MCF 10A (cell line): Measurements from ENCODE around the gene PRKN. TPM values are rescaled to one million over a fixed set of nuclear protein-coding genes. Genes with fewer than 3 reads are reported as not detected.
"Not testable (repeated sequence)": the region's sequence is repeated elsewhere in the genome, so short reads cannot be mapped to it uniquely, and the experiment has no call there.

Source experiments
- BruUV-seq: library from RNA; stranded (reverse); fragments of 400-500 nt; replicated peaks from 2 replicates; lab custom pipeline; 2021; lab: Mats Ljungman, UMichigan
- CTCF ChIA-PET: fragments of 300-600 bp; sonication (Branson Sonifier 250); formaldehyde crosslinking; extraction: SDS; loops from one replicate; lab custom pipeline; 2021; ENCODE audit warnings: antibody characterized with exemption, inconsistent platforms; lab: Yijun Ruan, JAX
- POLR2A ChIA-PET: fragments of 300-600, 350-650 bp; sonication (Branson Sonifier 250); formaldehyde crosslinking; extraction: SDS; loops from one replicate; lab custom pipeline; 2020; ENCODE audit warnings: antibody characterized with exemption, inconsistent platforms; lab: Yijun Ruan, JAX
- DNase-seq: peaks from one replicate; pipeline ENCODE4 v3.0.0-alpha.2; 2018; ENCODE audit not compliant: unreplicated experiment
- H3K27ac Mint-ChIP-seq: one replicate; pipeline ENCODE4 v1.8.0; 2022; ENCODE audit warnings: mild to moderate bottlenecking, low read depth, mixed read lengths; ENCODE audit not compliant: unreplicated experiment
- H3K27me3 Mint-ChIP-seq: one replicate; pipeline ENCODE4 v1.8.0; 2022; ENCODE audit warnings: mixed read lengths; ENCODE audit not compliant: insufficient read depth, unreplicated experiment
- H3K36me3 Mint-ChIP-seq: one replicate; pipeline ENCODE4 v1.8.0; 2022; ENCODE audit warnings: mild to moderate bottlenecking, moderate library complexity, mixed read lengths; ENCODE audit not compliant: insufficient read depth, unreplicated experiment
- H3K4me1 Mint-ChIP-seq: one replicate; pipeline ENCODE4 v1.8.0; 2022; ENCODE audit warnings: mixed read lengths; ENCODE audit not compliant: insufficient read depth, unreplicated experiment
- H3K4me3 Mint-ChIP-seq: one replicate; pipeline ENCODE4 v1.8.0; 2022; ENCODE audit warnings: mild to moderate bottlenecking, moderate library complexity, mixed read lengths; ENCODE audit not compliant: unreplicated experiment
- H3K9me3 Mint-ChIP-seq: one replicate; pipeline ENCODE4 v1.8.0; 2022; ENCODE audit warnings: mixed read lengths; ENCODE audit not compliant: unreplicated experiment
- CTCF ChIP-seq: fragments of 200-600 bp; IDR thresholded peaks from one replicate; pipeline ENCODE4 v1.8.0; 2022; ENCODE audit warnings: antibody characterized with exemption, mild to moderate bottlenecking; ENCODE audit not compliant: unreplicated experiment
- intact Hi-C: fragments of 100-400 bp; cut with micrococcal nuclease; formaldehyde crosslinking; loops from 2 replicates; pipeline ENCODE4 v1.14.1; 2022
- total RNA-seq: library from RNA; stranded (reverse); gene quantifications from 2 replicates; pipeline ENCODE4 v1.2.3, GENCODE V29; 2022

PRKN gene
- total RNA-seq, 1 experiment from 2014 or later, result 2.5 TPM

- Mint-ChIP-seq H3K27me3 (no peaks in the 10 kb centered on the region), H3K36me3 (no peaks in the 10 kb centered on the region), H3K27ac (no peak overlapping the region), H3K4me1 (peaks cover 4% of the 10 kb centered on the region), H3K9me3 (no peaks in the 10 kb centered on the region), H3K4me3 (no peak overlapping the region)
- BruUV-seq, result no TSS peak
- no peak for DNase-seq
- POLR2A ChIA-PET, result no interaction called here
- intact Hi-C loops, result no loop called here
- CTCF ChIA-PET, result interaction anchor here (0.6 kb wide), 1 partner anchor 1158 kb away, joined by 3 read pairs; no protein-coding TSS in a partner anchor
- TF ChIP-seq CTCF, result no peak
Observed at GRCh38 chr6:162533009-162533400, 194.6 kb downstream of the PRKN start.

GRCh38 chr6:162532283-162533008, 195.1 kb downstream of the PRKN start:
- Mint-ChIP-seq H3K4me3 (no peak overlapping the region), H3K27ac (no peak overlapping the region), H3K9me3 (no peaks in the 10 kb centered on the region), H3K4me1 (peaks cover 4% of the 10 kb centered on the region), H3K27me3 (no peaks in the 10 kb centered on the region), H3K36me3 (no peaks in the 10 kb centered on the region)
- ChIA-PET POLR2A (interaction anchor here (0.6 kb wide), 1 partner anchor 76 kb away, joined by 4 read pairs; no protein-coding TSS in a partner anchor), CTCF (interaction anchor here (0.6 kb wide), 1 partner anchor 1158 kb away, joined by 3 read pairs; no protein-coding TSS in a partner anchor)
- no TSS peak for BruUV-seq
- no peak for TF ChIP-seq CTCF
- intact Hi-C loops, result no loop called here
- no peak for DNase-seq

GRCh38 chr6:162531391-162531790, 196.2 kb downstream of the PRKN start:
- CTCF ChIA-PET, DNase-seq, H3K4me1 Mint-ChIP-seq, POLR2A ChIA-PET, H3K27me3 Mint-ChIP-seq, intact Hi-C loops, H3K9me3 Mint-ChIP-seq, BruUV-seq, H3K27ac Mint-ChIP-seq, H3K4me3 Mint-ChIP-seq, H3K36me3 Mint-ChIP-seq: not testable (repeated sequence)

GRCh38 chr6:162528538-162528937, 199.0 kb downstream of the PRKN start:
- intact Hi-C loops, result no loop called here
- H3K4me1 Mint-ChIP-seq, result peaks cover 4% of the 10 kb centered on the region
- DNase-seq, result no peak
- no peaks in the 10 kb centered on the region for H3K27me3 Mint-ChIP-seq
- ChIA-PET POLR2A (no interaction called here), CTCF (no interaction called here)
- H3K4me3 Mint-ChIP-seq, result no peak overlapping the region
- BruUV-seq, result no TSS peak
- TF ChIP-seq CTCF, result no peak
- H3K36me3 Mint-ChIP-seq, result no peaks in the 10 kb centered on the region
- no peak overlapping the region for H3K27ac Mint-ChIP-seq
- H3K9me3 Mint-ChIP-seq, result no peaks in the 10 kb centered on the region
